Psoas muscle (tissue), 8 donors: ENCODE data around the gene PSPN. TPM values are rescaled to one million over a fixed set of nuclear protein-coding genes. Genes with fewer than 3 reads are reported as not detected.

Source experiments
- ATAC-seq, 4 donors: fragments of 200-7000 bp; cut with Tn5 transposase; one replicate each; pipeline ENCODE4 v1.9.1; 2020; ENCODE audit warnings: moderate library complexity in 3 of 4, mild to moderate bottlenecking in 2 of 4
- DNase-seq, 2 donors: peaks; one replicate each; pipeline ENCODE4 v3.0.0-alpha.2; 2020
- H3K27ac ChIP-seq: fragments of 200-600 bp; one replicate; pipeline ENCODE4 v1.8.0; 2022
- H3K27me3 ChIP-seq, 3 donors: fragments of 200-600 bp in 1 of 3; one replicate each; pipeline versions ENCODE4 v1.6.1 to v1.8.0; 2013 to 2022; ENCODE audit warnings: low read length in 2 of 3, mild to moderate bottlenecking in 2 of 3, moderate library complexity in 1 of 3; ENCODE audit not compliant: insufficient read depth in 3 of 3
- H3K36me3 ChIP-seq, 2 donors: fragments of 200-600 bp in 1 of 2; one replicate each; pipeline versions ENCODE4 v1.6.1 to v1.8.0; 2013 to 2022; ENCODE audit warnings: low read depth in 1 of 2, mild to moderate bottlenecking in 1 of 2, moderate library complexity in 1 of 2; ENCODE audit not compliant: insufficient read depth in 1 of 2
- H3K4me1 ChIP-seq: fragments of 200-600 bp; one replicate; pipeline ENCODE4 v1.8.0; 2022
- H3K4me3 ChIP-seq: fragments of 200-600 bp; one replicate; pipeline ENCODE4 v1.8.0; 2022; ENCODE audit warnings: mild to moderate bottlenecking
- H3K9me3 ChIP-seq: fragments of 200-600 bp; one replicate; pipeline ENCODE4 v1.8.0; 2022
- CTCF ChIP-seq: fragments of 200-600 bp; IDR thresholded peaks from one replicate; pipeline ENCODE4 v1.8.0; 2022; ENCODE audit warnings: antibody characterized with exemption
- WGBS, 3 donors: extraction: QIAGEN DNeasy Blood & Tissue Kit; methylation state at CpG; one replicate each; pipeline versions ENCODE4 v1.1.6 to v1.1.7; 2013; 5-methylcytosine and 5-hydroxymethylcytosine counted together
- intact Hi-C, 2 donors: fragments of 100-400 bp; cut with DNase I; formaldehyde crosslinking; loops; one replicate each; pipeline versions ENCODE4 v1.11.0 to v1.14.2; 2022
- polyA plus RNA-seq, 3 donors: library from polyadenylated mRNA; stranded (reverse); fragments of 200-250 nt; gene quantifications; one replicate each; pipeline ENCODE4 v1.2.3, GENCODE V29; 2013
- total RNA-seq, 4 donors: library from RNA; stranded (reverse); fragmentation: NEBNext Ultra II Directional in 2 of 4; extraction: Animal tissue kit (Norgen Biotek cat#: 25700) in 2 of 4; gene quantifications; one replicate each; pipeline versions ENCODE4 v1.2.1 to v1.2.4, GENCODE V29; 2021 to 2023
- donor health status: healthy with polysubstance abuse.
- donor health status: DM: no; HTN: no; CAD: no; lungs with moderate emphysema.
- donor health status: Bipolar disorder and iron deficiency.
- donor health status: healthy.
- donor health status: DM: yes; HTN: yes; CAD: no.
- donor health status: DM: no; HTN: no; CAD: no.
- donor health status: DM: no; HTN: no; CAD: no.
- donor health status: DM: yes; HTN: yes; CAD: no.

Gene PSPN
- total and polyA plus RNA-seq, 7 donors: 0.34 to 1.3 (median 0.69) TPM

GRCh38 chr19:6374161-6374709, 1.5 kb downstream of the PSPN start:
- 63 to 70% (median 69%) methylated on average over 29 of the region's 29 CpGs for WGBS, 3 donors
- ATAC-seq (no peak), DNase-seq (no peak)
- Histone ChIP-seq H3K4me3 (peak overlapping the region; percentile 90), H3K27ac (peak overlapping the region; percentile 41), H3K9me3 (no peaks in the 10 kb centered on the region), H3K36me3 (peaks cover 0 to 20% of the 10 kb centered on the region in 2 donors), H3K27me3 (no peaks in the 10 kb centered on the region), H3K4me1 (peaks cover 5% of the 10 kb centered on the region)
- intact Hi-C loops: loop anchor here in 1 of 2 donors (10.0 kb wide), 2 partner anchors 371 to 689 kb away; partner anchors contain the start of genes HSD11B1L and MICOS13
- TF ChIP-seq CTCF: no peak

GRCh38 chr19:6373813-6374108, 2.0 kb downstream of the PSPN start:
- WGBS, 3 donors: 35 to 47% (median 36%) methylated on average over 5 of the region's 5 CpGs
- Histone ChIP-seq H3K36me3 (peaks cover 0 to 20% of the 10 kb centered on the region in 2 donors), H3K4me1 (peaks cover 5% of the 10 kb centered on the region), H3K27ac (peak overlapping the region; percentile 41), H3K4me3 (peak overlapping the region; percentile 90), H3K27me3 (no peaks in the 10 kb centered on the region), H3K9me3 (no peaks in the 10 kb centered on the region)
- no peak for TF ChIP-seq CTCF
- ATAC-seq (no peak), DNase-seq (no peak)
- intact Hi-C loops: loop anchor here in 1 of 2 donors (1.0 to 10.0 kb wide), 3 partner anchors 20 to 689 kb away; partner anchors contain the start of genes GTF2F1, HSD11B1L and MICOS13

GRCh38 chr19:6373096-6373812, 2.5 kb downstream of the PSPN start:
- H3K9me3 ChIP-seq: no peaks in the 10 kb centered on the region
- peaks cover 0 to 24% of the 10 kb centered on the region in 2 donors for H3K36me3 ChIP-seq
- peak overlapping the region; percentile 98 for H3K27ac ChIP-seq
- intact Hi-C loops: loop anchor here in 1 of 2 donors (1.0 to 10.0 kb wide), 3 partner anchors 20 to 688 kb away; partner anchors contain the start of genes GTF2F1, HSD11B1L and MICOS13
- H3K4me1 ChIP-seq: peaks cover 4% of the 10 kb centered on the region
- ATAC-seq (peak; percentile 86 to 88 (median 88)), DNase-seq (peak; percentile 99)
- TF ChIP-seq CTCF: no peak
- WGBS, 3 donors: 1 to 2% (median 1%) methylated on average over 39 to 53 of the region's 53 CpGs
- H3K27me3 ChIP-seq: no peaks in the 10 kb centered on the region
- peak overlapping the region; percentile 90 for H3K4me3 ChIP-seq

GRCh38 chr19:6372594-6373095, 3.1 kb downstream of the PSPN start, which contains the start of gene ALKBH7:
Gene ALKBH7 (plus strand): TSS chr19:6372794. CDS start chr19:6372821, 27 bp downstream.
- no peak for TF ChIP-seq CTCF
- ATAC-seq: peak; percentile 87 to 92 (median 89)
- peak within 1 kb of the TSS; percentile 90 for H3K4me3 ChIP-seq
- H3K36me3 ChIP-seq: peaks cover 0 to 30% of the 10 kb centered on the region in 2 donors
- WGBS, 3 donors: 0 to 1% (median 1%) methylated on average over 34 to 47 of the region's 47 CpGs
- no peaks in the 10 kb centered on the region for H3K27me3 ChIP-seq
- intact Hi-C loops: loop anchor here in 1 of 2 donors (1.0 to 10.0 kb wide), 3 partner anchors 21 to 688 kb away; partner anchors contain the start of genes GTF2F1, HSD11B1L and MICOS13
- DNase-seq: peak; percentile 96 to 98
- H3K9me3 ChIP-seq: no peaks in the 10 kb centered on the region
- no peaks in the 10 kb centered on the region for H3K4me1 ChIP-seq
- H3K27ac ChIP-seq: peak within 1 kb of the TSS; percentile 98
